ENCODE data around the gene XCR1.
"Not testable (repeated sequence)": the region's sequence is repeated elsewhere in the genome, so short reads cannot be mapped to it uniquely, and the experiment has no call there.

Gene XCR1

GRCh38 chr3:46056686-46057085, 29.4 kb upstream of the XCR1 start:
- Histone ChIP-seq H3K27ac (ENCODE audit: low read depth, low read length) (no peak overlapping the region), H3K4me1 (ENCODE audit: control insufficient read depth, low read length) (peaks cover 11% of the 10 kb centered on the region)

GRCh38 chr3:46053761-46054515, 26.7 kb upstream of the XCR1 start:
- H3K27ac ChIP-seq (ENCODE audit: low read depth, low read length); H3K9me2 ChIP-seq (replicated peaks; ENCODE audit: control insufficient read depth, low read length); H3K79me2 ChIP-seq (ENCODE audit: control insufficient read depth, low read length); H3K9me3 ChIP-seq (ENCODE audit: control insufficient read depth, insufficient read depth, low read length); H4K20me1 ChIP-seq (ENCODE audit: control insufficient read depth, insufficient read depth, low read depth, low read length); H3K4me1 ChIP-seq (ENCODE audit: control insufficient read depth, low read length); H3K4me3 ChIP-seq (ENCODE audit: low read length); H3F3A ChIP-seq (ENCODE audit: control insufficient read depth, insufficient read depth); H3K4me2 ChIP-seq (ENCODE audit: low read length); H3K36me3 ChIP-seq (ENCODE audit: control insufficient read depth, low read length): not testable (repeated sequence)
- H3K27me3 ChIP-seq (ENCODE audit: control insufficient read depth, low read length), result peaks cover 25% of the 10 kb centered on the region

More at GRCh38 chr3:46056686-46057085, 29.4 kb upstream of the XCR1 start:
- no peaks in the 10 kb centered on the region for H4K20me1 ChIP-seq (ENCODE audit: control insufficient read depth, insufficient read depth, low read depth, low read length)
- no peaks in the 10 kb centered on the region for H3F3A ChIP-seq (ENCODE audit: control insufficient read depth, insufficient read depth)
- TF ChIP-seq CTCF (IDR thresholded peaks at IDR 0.05; ENCODE audit: low read depth, low read length, poor library complexity, severe bottlenecking) (no peak), EZH2phosphoT487 (IDR thresholded peaks at IDR 0.05; ENCODE audit: borderline replicate concordance, low read length) (no peak)
- no peaks in the 10 kb centered on the region for H3K9me3 ChIP-seq (ENCODE audit: control insufficient read depth, insufficient read depth, low read length)
- no peaks in the 10 kb centered on the region for H3K36me3 ChIP-seq (ENCODE audit: control insufficient read depth, low read length)
- H3K4me2 ChIP-seq (ENCODE audit: low read length), result no peak overlapping the region
- H3K79me2 ChIP-seq (ENCODE audit: control insufficient read depth, low read length), result no peaks in the 10 kb centered on the region
- H3K4me3 ChIP-seq (ENCODE audit: low read length), result no peak overlapping the region
- H3K9me2 ChIP-seq (replicated peaks; ENCODE audit: control insufficient read depth, low read length), result no peaks in the 10 kb centered on the region
- H3K27me3 ChIP-seq (ENCODE audit: control insufficient read depth, low read length), result peaks cover 14% of the 10 kb centered on the region; the same call in 1 of the 2 replicates

GRCh38 chr3:46053265-46053664, 26.0 kb upstream of the XCR1 start:
- not testable (repeated sequence) for H3K4me1 ChIP-seq (ENCODE audit: control insufficient read depth, low read length); H3F3A ChIP-seq (ENCODE audit: control insufficient read depth, insufficient read depth); H3K27ac ChIP-seq (ENCODE audit: low read depth, low read length); H3K9me2 ChIP-seq (replicated peaks; ENCODE audit: control insufficient read depth, low read length); H3K36me3 ChIP-seq (ENCODE audit: control insufficient read depth, low read length); H3K79me2 ChIP-seq (ENCODE audit: control insufficient read depth, low read length); H4K20me1 ChIP-seq (ENCODE audit: control insufficient read depth, insufficient read depth, low read depth, low read length); H3K4me3 ChIP-seq (ENCODE audit: low read length); H3K4me2 ChIP-seq (ENCODE audit: low read length); H3K9me3 ChIP-seq (ENCODE audit: control insufficient read depth, insufficient read depth, low read length)
- H3K27me3 ChIP-seq (ENCODE audit: control insufficient read depth, low read length), result peaks cover 26% of the 10 kb centered on the region

GRCh38 chr3:46052531-46052930, 25.2 kb upstream of the XCR1 start:
- Histone ChIP-seq H3K4me1 (ENCODE audit: control insufficient read depth, low read length) (no peaks in the 10 kb centered on the region), H4K20me1 (ENCODE audit: control insufficient read depth, insufficient read depth, low read depth, low read length) (no peaks in the 10 kb centered on the region), H3K9me2 (replicated peaks; ENCODE audit: control insufficient read depth, low read length) (no peaks in the 10 kb centered on the region)

More at GRCh38 chr3:46052531-46052930, 25.2 kb upstream of the XCR1 start:
- H3F3A ChIP-seq (ENCODE audit: control insufficient read depth, insufficient read depth), result no peaks in the 10 kb centered on the region
- TF ChIP-seq EZH2phosphoT487 (IDR thresholded peaks at IDR 0.05; ENCODE audit: borderline replicate concordance, low read length) (no peak), CTCF (IDR thresholded peaks at IDR 0.05; ENCODE audit: low read depth, low read length, poor library complexity, severe bottlenecking) (no peak)
- H3K27me3 ChIP-seq (ENCODE audit: control insufficient read depth, low read length), result peaks cover 26% of the 10 kb centered on the region
- no peaks in the 10 kb centered on the region for H3K79me2 ChIP-seq (ENCODE audit: control insufficient read depth, low read length)
- no peak overlapping the region for H3K4me3 ChIP-seq (ENCODE audit: low read length)
- H3K9me3 ChIP-seq (ENCODE audit: control insufficient read depth, insufficient read depth, low read length), result no peaks in the 10 kb centered on the region
- no peak overlapping the region for H3K4me2 ChIP-seq (ENCODE audit: low read length)
- H3K36me3 ChIP-seq (ENCODE audit: control insufficient read depth, low read length), result no peaks in the 10 kb centered on the region
- H3K27ac ChIP-seq (ENCODE audit: low read depth, low read length), result no peak overlapping the region
